ENCODE measurements around the gene EYA2. TPM values are rescaled to one million over a fixed set of nuclear protein-coding genes. Genes with fewer than 3 reads are reported as not detected.

Gene EYA2
- total RNA-seq, 1 experiment from 2014 or later, result 0.33 TPM

DNA sequence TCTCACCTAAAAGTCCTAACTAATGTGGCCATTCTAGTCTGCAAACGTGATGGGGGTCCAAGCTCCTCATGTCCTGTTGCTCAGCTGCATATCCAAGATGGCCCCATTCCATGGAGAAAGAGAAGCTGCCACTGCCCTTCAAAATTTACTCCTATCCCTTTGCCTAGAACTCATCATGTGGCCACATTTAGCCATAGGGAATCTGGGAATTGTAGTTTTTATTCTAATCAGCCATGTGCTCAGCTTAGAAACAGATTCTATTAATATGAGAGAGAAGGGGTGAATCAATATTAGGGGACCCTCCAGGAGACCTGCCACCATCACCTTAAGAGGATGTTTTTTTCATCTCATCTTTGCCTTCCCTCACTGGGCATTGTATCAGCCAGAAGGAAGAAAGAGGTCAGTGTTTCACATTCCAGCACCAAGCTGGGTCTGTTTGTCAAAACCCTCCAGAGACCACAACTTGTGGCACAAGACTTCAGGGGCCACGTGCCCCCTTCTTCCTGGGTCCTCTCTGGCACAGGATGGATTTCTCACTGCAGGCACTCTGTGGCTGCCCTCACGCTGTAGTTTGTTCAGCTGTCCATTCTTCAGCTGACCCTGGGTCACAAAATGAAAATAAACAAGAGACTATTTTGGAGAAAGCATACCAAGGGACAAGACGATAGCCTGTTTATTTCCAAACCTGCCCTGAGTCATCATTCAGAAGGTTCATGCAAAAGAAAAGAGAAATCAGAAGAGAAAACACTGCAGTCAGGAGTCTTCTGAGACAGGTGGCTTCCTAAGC lies 172.0 kb downstream of the EYA2 start:
- Histone ChIP-seq H4K20me1 (ENCODE audit: low read length) (no peaks in the 10 kb centered on the region), H3K36me3 (ENCODE audit: low read depth, low read length) (peaks cover 3% of the 10 kb centered on the region; the same call in 1 of the 2 replicates), H3K4me2 (ENCODE audit: low read length) (no peak overlapping the region), H3K79me2 (ENCODE audit: low read length) (no peaks in the 10 kb centered on the region), H3K27ac (ENCODE audit: low read length) (no peak overlapping the region), H3K4me1 (ENCODE audit: insufficient read depth, low read length) (no peaks in the 10 kb centered on the region), H3K4me3 (ENCODE audit: low read length) (no peak overlapping the region), H3F3A (ENCODE audit: low read length, unreplicated experiment) (no peaks in the 10 kb centered on the region), H3K9me2 (replicated peaks; ENCODE audit: low read length) (no peaks in the 10 kb centered on the region), H3K9ac (ENCODE audit: low read length) (no peak overlapping the region), H3K27me3 (ENCODE audit: low read length) (no peaks in the 10 kb centered on the region), H2AFZ (ENCODE audit: low read length) (no peak overlapping the region), H3K9me3 (ENCODE audit: low read length) (peaks cover 7% of the 10 kb centered on the region; the same call in 1 of the 2 replicates)
- no peak for TF ChIP-seq EZH2 (IDR thresholded peaks at IDR 0.05; ENCODE audit: low read length, unreplicated experiment)
- no peak for TF ChIP-seq EZH2phosphoT487 (IDR thresholded peaks at IDR 0.05; ENCODE audit: borderline replicate concordance, low read length)
- intact Hi-C loops (cut with micrococcal nuclease), result no loop called here
- DNase-seq (no peak), ATAC-seq (no peak)
- POLR2A ChIA-PET (ENCODE audit: unreplicated experiment), result no interaction called here
- BruUV-seq (replicated peaks), result no TSS peak
- CTCF ChIA-PET, result no interaction called here

DNA sequence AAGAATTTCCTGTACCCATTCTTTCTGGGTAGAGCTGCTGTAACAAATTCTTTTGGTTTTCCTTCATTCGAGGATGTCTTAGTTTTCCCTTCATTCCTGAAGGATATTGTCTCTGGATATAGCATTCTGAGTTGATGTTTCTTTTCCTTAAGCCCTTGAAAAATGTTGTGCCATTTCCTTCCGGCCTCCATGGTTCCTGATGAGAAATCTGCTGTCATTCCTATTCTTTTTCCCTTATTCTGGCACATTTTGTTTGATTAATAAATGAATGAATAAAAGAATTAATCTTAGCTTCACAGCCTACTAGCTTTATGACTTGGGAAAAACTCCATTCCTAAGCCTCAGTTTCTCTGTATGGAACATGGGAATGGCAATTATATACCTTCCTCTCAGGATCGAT lies 173.1 kb downstream of the EYA2 start:
- no peak overlapping the region for H3K27ac ChIP-seq (ENCODE audit: low read length)
- H3K4me1 ChIP-seq (ENCODE audit: insufficient read depth, low read length), result no peaks in the 10 kb centered on the region
- peaks cover 7% of the 10 kb centered on the region; the same call in 1 of the 2 replicates for H3K27me3 ChIP-seq (ENCODE audit: low read length)
- intact Hi-C loops (cut with micrococcal nuclease), result no loop called here
- no peak overlapping the region for H2AFZ ChIP-seq (ENCODE audit: low read length)
- peaks cover 7% of the 10 kb centered on the region; the same call in 1 of the 2 replicates for H3K9me3 ChIP-seq (ENCODE audit: low read length)
- DNase-seq (no peak), ATAC-seq (no peak)
- no peak for TF ChIP-seq EZH2phosphoT487 (IDR thresholded peaks at IDR 0.05; ENCODE audit: borderline replicate concordance, low read length)
- no peak for TF ChIP-seq EZH2 (IDR thresholded peaks at IDR 0.05; ENCODE audit: low read length, unreplicated experiment)
- TF ChIP-seq, protein P1, sequence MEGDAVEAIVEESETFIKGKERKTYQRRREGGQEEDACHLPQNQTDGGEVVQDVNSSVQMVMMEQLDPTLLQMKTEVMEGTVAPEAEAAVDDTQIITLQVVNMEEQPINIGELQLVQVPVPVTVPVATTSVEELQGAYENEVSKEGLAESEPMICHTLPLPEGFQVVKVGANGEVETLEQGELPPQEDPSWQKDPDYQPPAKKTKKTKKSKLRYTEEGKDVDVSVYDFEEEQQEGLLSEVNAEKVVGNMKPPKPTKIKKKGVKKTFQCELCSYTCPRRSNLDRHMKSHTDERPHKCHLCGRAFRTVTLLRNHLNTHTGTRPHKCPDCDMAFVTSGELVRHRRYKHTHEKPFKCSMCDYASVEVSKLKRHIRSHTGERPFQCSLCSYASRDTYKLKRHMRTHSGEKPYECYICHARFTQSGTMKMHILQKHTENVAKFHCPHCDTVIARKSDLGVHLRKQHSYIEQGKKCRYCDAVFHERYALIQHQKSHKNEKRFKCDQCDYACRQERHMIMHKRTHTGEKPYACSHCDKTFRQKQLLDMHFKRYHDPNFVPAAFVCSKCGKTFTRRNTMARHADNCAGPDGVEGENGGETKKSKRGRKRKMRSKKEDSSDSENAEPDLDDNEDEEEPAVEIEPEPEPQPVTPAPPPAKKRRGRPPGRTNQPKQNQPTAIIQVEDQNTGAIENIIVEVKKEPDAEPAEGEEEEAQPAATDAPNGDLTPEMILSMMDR (conservative IDR thresholded peaks at IDR 0.05; ENCODE audit: low read depth, low read length), result no peak
- ChIA-PET CTCF (no interaction called here), POLR2A (ENCODE audit: unreplicated experiment) (no interaction called here)
- no peaks in the 10 kb centered on the region for H3F3A ChIP-seq (ENCODE audit: low read length, unreplicated experiment)
- H4K20me1 ChIP-seq (ENCODE audit: low read length), result no peaks in the 10 kb centered on the region
- no peak overlapping the region for H3K4me3 ChIP-seq (ENCODE audit: low read length)
- H3K79me2 ChIP-seq (ENCODE audit: low read length), result no peaks in the 10 kb centered on the region
- BruUV-seq (replicated peaks), result no TSS peak
- peaks cover 3% of the 10 kb centered on the region; the same call in 1 of the 2 replicates for H3K36me3 ChIP-seq (ENCODE audit: low read depth, low read length)
- H3K9ac ChIP-seq (ENCODE audit: low read length), result no peak overlapping the region
- no peak overlapping the region for H3K4me2 ChIP-seq (ENCODE audit: low read length)
- H3K9me2 ChIP-seq (replicated peaks; ENCODE audit: low read length), result no peaks in the 10 kb centered on the region

DNA sequence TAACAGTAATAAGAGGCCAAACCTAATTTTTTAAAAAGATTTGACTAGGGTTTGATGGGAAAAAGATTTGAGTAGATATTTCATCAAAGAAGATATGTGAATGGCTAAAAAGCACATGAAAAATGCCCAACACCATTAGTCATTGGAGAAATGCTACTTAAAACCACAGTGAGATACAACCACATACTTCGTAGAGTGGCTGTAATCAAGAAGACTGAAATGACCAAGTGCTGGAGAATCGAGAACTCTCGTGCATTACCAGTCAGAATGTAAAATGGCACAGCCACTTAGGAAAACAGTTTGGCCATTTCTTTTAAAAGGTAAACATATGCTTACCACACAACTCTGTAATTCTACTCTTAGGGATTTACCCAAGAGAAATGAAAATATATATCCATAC lies 175.5 kb downstream of the EYA2 start:
- H3K9ac ChIP-seq (ENCODE audit: low read length), result no peak overlapping the region
- ChIA-PET CTCF (no interaction called here), POLR2A (ENCODE audit: unreplicated experiment) (no interaction called here)
- H3K4me2 ChIP-seq (ENCODE audit: low read length), result no peak overlapping the region
- no peak for DNase-seq
- no peaks in the 10 kb centered on the region for H4K20me1 ChIP-seq (ENCODE audit: low read length)
- H2AFZ ChIP-seq (ENCODE audit: low read length), result no peak overlapping the region
- H3F3A ChIP-seq (ENCODE audit: low read length, unreplicated experiment), result no peaks in the 10 kb centered on the region
- H3K79me2 ChIP-seq (ENCODE audit: low read length), result no peaks in the 10 kb centered on the region
- ATAC-seq, result no peak
- peaks cover 7% of the 10 kb centered on the region; the same call in 1 of the 2 replicates for H3K9me3 ChIP-seq (ENCODE audit: low read length)
- no peak for TF ChIP-seq EZH2 (IDR thresholded peaks at IDR 0.05; ENCODE audit: low read length, unreplicated experiment)
- TF ChIP-seq, protein P1 (conservative IDR thresholded peaks at IDR 0.05; ENCODE audit: low read depth, low read length), result no peak
- no peak overlapping the region for H3K4me3 ChIP-seq (ENCODE audit: low read length)
- H3K27me3 ChIP-seq (ENCODE audit: low read length), result peaks cover 9% of the 10 kb centered on the region; the same call in 1 of the 2 replicates
- H3K4me1 ChIP-seq (ENCODE audit: insufficient read depth, low read length), result no peaks in the 10 kb centered on the region
- no peaks in the 10 kb centered on the region for H3K9me2 ChIP-seq (replicated peaks; ENCODE audit: low read length)
- BruUV-seq (replicated peaks), result no TSS peak
- peaks cover 3% of the 10 kb centered on the region; the same call in 1 of the 2 replicates for H3K36me3 ChIP-seq (ENCODE audit: low read depth, low read length)
- intact Hi-C loops (cut with micrococcal nuclease), result no loop called here
- H3K27ac ChIP-seq (ENCODE audit: low read length), result no peak overlapping the region
